GM04504 (cell line): ENCODE results near the gene OR5K3.

ENCODE experiments used
- DNase-seq: peaks from one replicate; pipeline ENCODE4 v3.0.0-alpha.2; 2012; ENCODE audit warnings: low read depth

Gene OR5K3

GRCh38 chr3:98433764-98434163 is 43.3 kb downstream of the OR5K3 start:
- DNase-seq = no peak

GRCh38 chr3:98434412-98434811 is 43.9 kb downstream of the OR5K3 start:
- DNase-seq = no peak

GRCh38 chr3:98440283-98440682 is 49.8 kb downstream of the OR5K3 start:
- no peak for DNase-seq
